Gastrocnemius medialis (tissue), 4 donors: ENCODE data around the gene EBLN1. TPM values are rescaled to one million over a fixed set of nuclear protein-coding genes. Genes with fewer than 3 reads are reported as not detected.

Source experiments
- ATAC-seq, 2 donors: fragments of 150-250 bp; one replicate each; pipeline ENCODE4 v1.9.1; 2016
- DNase-seq, 2 donors: peaks; one replicate each; pipeline ENCODE4 v3.0.0-alpha.2; 2019
- H3K27ac ChIP-seq, 4 donors: fragments of 200-600 bp; sonication (generic); 1 replicate in 1 of 4; 2 replicates in 3 of 4; pipeline ENCODE4 v1.5.1; 2016 to 2018; ENCODE audit warnings: mild to moderate bottlenecking in 2 of 4, moderate library complexity in 1 of 4
- H3K27me3 ChIP-seq, 3 donors: fragments of 200-600 bp; sonication (generic) in 2 of 3; 1 replicate in 1 of 3; 2 replicates in 2 of 3; pipeline versions ENCODE4 v1.5.1 to v1.6.0; 2016 to 2019; ENCODE audit warnings: mild to moderate bottlenecking in 1 of 3, moderate library complexity in 1 of 3
- H3K36me3 ChIP-seq, 2 donors: fragments of 200-600 bp; sonication (generic) in 1 of 2; one replicate each; pipeline ENCODE4 v1.5.1; 2017 to 2018
- H3K4me1 ChIP-seq, 2 donors: fragments of 200-600 bp; sonication (generic) in 1 of 2; one replicate each; pipeline ENCODE4 v1.5.1; 2016 to 2017; ENCODE audit warnings: mild to moderate bottlenecking in 2 of 2
- H3K4me3 ChIP-seq, 4 donors: fragments of 200-600 bp; sonication (generic) in 3 of 4; 1 replicate in 1 of 4; 2 replicates in 3 of 4; pipeline ENCODE4 v1.5.1; 2016 to 2019; ENCODE audit warnings: mild to moderate bottlenecking in 2 of 4
- H3K9me3 ChIP-seq, 3 donors: fragments of 200-600 bp; sonication (generic) in 2 of 3; 1 replicate in 1 of 3; 2 replicates in 2 of 3; pipeline ENCODE4 v1.5.1; 2016 to 2019
- POLR2A ChIP-seq, 2 donors: fragments of 450-650 bp; IDR thresholded peaks; one replicate each; pipeline ENCODE4 v1.6.1; 2017; ENCODE audit warnings: antibody characterized with exemption in 2 of 2, mild to moderate bottlenecking in 2 of 2, moderate library complexity in 2 of 2
- in situ Hi-C, 4 donors: fragments of 200-750 bp; cut with MboI; loops; one replicate each; pipeline versions ENCODE4 v1.15.0 to v1.8.0; 2017; ENCODE audit warnings: low sequenced_read_pairs in 4 of 4
- intact Hi-C: fragments of 100-400 bp; cut with DNase I; formaldehyde crosslinking; loops from one replicate; pipeline ENCODE4 v1.15.1; 2023; ENCODE audit warnings: low total_unique reads
- total RNA-seq, 4 donors: library from RNA; depleted of rRNA; stranded (reverse); fragments of >200 nt; gene quantifications; one replicate each; pipeline versions ENCODE4 v1.1.0 to v1.2.3, GENCODE V29; 2016
- TF ChIP-seq, protein P1 (sequence below), 5 experiments: fragments of 450-650 bp in 3 of 5; fragments of 200-600 bp in 2 of 5; sonication (generic) in 2 of 5; IDR thresholded peaks in 4 of 5; conservative IDR thresholded peaks in 1 of 5; 1 replicate in 4 of 5; 2 replicates in 1 of 5; pipeline ENCODE4 v1.5.1; 2016 to 2019; ENCODE audit warnings: antibody characterized with exemption in 5 of 5, mild to moderate bottlenecking in 3 of 5, moderate library complexity in 3 of 5

Gene EBLN1
- total RNA-seq, 4 donors from 2014 or later: not detected

DNA sequence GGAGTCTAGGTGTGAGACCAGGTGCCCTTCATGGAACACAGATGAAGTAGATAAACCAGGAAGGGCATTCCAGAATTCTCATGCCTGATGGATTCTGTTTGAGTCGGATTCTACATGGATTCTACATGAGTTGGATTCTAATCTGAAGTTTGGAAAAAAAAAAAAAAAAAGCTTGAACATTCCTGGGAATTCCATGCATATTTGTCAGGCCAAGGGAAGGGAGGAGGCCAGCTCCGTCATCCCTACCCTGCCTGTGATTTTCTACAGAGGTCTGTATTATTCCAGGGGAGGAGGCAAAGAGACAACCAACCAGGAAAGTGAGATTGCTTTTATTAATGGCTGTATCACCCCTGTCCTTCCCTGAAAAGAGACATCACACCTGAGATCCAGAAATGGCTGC is 27.8 kb upstream of the EBLN1 start:
- no peak for TF ChIP-seq POLR2A (IDR thresholded peaks at IDR 0.05)
- TF ChIP-seq, protein P1, sequence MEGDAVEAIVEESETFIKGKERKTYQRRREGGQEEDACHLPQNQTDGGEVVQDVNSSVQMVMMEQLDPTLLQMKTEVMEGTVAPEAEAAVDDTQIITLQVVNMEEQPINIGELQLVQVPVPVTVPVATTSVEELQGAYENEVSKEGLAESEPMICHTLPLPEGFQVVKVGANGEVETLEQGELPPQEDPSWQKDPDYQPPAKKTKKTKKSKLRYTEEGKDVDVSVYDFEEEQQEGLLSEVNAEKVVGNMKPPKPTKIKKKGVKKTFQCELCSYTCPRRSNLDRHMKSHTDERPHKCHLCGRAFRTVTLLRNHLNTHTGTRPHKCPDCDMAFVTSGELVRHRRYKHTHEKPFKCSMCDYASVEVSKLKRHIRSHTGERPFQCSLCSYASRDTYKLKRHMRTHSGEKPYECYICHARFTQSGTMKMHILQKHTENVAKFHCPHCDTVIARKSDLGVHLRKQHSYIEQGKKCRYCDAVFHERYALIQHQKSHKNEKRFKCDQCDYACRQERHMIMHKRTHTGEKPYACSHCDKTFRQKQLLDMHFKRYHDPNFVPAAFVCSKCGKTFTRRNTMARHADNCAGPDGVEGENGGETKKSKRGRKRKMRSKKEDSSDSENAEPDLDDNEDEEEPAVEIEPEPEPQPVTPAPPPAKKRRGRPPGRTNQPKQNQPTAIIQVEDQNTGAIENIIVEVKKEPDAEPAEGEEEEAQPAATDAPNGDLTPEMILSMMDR (IDR thresholded peaks at IDR 0.05 in 4 of 5, conservative IDR thresholded peaks at IDR 0.05 in 1 of 5): no peak
- in situ Hi-C loops: loop anchor here in 2 of 4 donors (25.0 kb wide), 2 partner anchors 192 to 233 kb away; partner anchors contain the start of gene DNAJC1 (in 1 of the 2)
- H3K27ac ChIP-seq: no peak overlapping the region
- ATAC-seq (no peak), DNase-seq (no peak)
- no peak overlapping the region for H3K4me3 ChIP-seq
- peaks cover 0 to 1% of the 10 kb centered on the region in 2 donors for H3K4me1 ChIP-seq
- no peaks in the 10 kb centered on the region for H3K9me3 ChIP-seq
- intact Hi-C loops: no loop called here
- H3K27me3 ChIP-seq: peaks cover 0 to 13% (median 0%) of the 10 kb centered on the region in 3 donors
- no peaks in the 10 kb centered on the region for H3K36me3 ChIP-seq

DNA sequence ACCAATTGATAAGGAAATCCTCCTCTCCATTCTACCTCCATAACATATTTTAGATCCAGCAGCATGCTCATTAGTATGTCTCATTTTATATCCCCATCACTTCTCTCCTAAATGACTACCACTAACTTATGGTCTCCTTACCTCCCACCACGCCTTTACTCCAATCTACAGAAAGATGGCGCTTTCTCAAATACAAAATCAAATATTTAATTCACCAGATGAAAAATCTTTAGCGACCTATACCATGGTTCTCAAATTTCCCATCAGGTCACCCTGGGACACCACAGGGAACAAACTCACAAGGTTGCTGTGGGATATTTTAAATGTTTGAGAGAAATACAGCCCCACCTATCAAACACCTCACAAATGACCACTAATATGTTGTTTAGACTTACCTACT is 27.0 kb upstream of the EBLN1 start:
- peaks cover 0 to 14% (median 0%) of the 10 kb centered on the region in 3 donors for H3K27me3 ChIP-seq
- in situ Hi-C loops (loop anchor here in 2 of 4 donors (25.0 kb wide), 2 partner anchors 192 to 233 kb away; partner anchors contain the start of gene DNAJC1 (in 1 of the 2)), intact Hi-C loops (no loop called here)
- DNase-seq (no peak), ATAC-seq (no peak)
- no peaks in the 10 kb centered on the region for H3K9me3 ChIP-seq
- H3K36me3 ChIP-seq: no peaks in the 10 kb centered on the region
- no peak overlapping the region for H3K27ac ChIP-seq
- H3K4me1 ChIP-seq: no peaks in the 10 kb centered on the region
- H3K4me3 ChIP-seq: no peak overlapping the region
- TF ChIP-seq, protein P1 (IDR thresholded peaks at IDR 0.05 in 4 of 5, conservative IDR thresholded peaks at IDR 0.05 in 1 of 5): no peak
- TF ChIP-seq POLR2A (IDR thresholded peaks at IDR 0.05): no peak

DNA sequence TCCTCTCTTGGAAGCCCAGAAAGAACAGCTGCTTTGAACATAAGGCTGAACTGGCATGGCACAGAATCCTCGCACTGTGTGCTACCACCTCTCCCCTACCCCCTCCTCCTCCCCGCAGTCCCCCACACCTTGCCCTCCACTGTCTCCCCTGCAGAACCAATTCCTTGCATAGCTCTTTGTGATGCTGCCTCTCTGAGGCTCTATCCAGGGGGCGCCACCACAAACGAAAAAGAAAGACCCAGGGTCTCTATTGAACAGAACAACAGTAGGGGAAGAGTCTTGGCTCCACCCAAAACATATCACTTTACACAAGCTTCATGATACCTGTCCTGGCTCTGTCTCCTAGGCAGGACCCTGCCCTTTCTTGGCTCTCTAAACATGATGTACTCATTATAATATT is 26.2 kb upstream of the EBLN1 start:
- intact Hi-C loops (no loop called here), in situ Hi-C loops (loop anchor here in 2 of 4 donors (25.0 kb wide), 2 partner anchors 193 to 232 kb away; partner anchors contain the start of gene DNAJC1 (in 1 of the 2))
- no peaks in the 10 kb centered on the region for H3K36me3 ChIP-seq
- ATAC-seq: no peak
- H3K27ac ChIP-seq: no peak overlapping the region
- no peak for DNase-seq
- no peak overlapping the region for H3K4me3 ChIP-seq
- no peaks in the 10 kb centered on the region for H3K9me3 ChIP-seq
- TF ChIP-seq, protein P1 (IDR thresholded peaks at IDR 0.05 in 4 of 5, conservative IDR thresholded peaks at IDR 0.05 in 1 of 5): no peak
- TF ChIP-seq POLR2A (IDR thresholded peaks at IDR 0.05): no peak
- H3K4me1 ChIP-seq: no peaks in the 10 kb centered on the region
- peaks cover 0 to 14% (median 0%) of the 10 kb centered on the region in 3 donors for H3K27me3 ChIP-seq

DNA sequence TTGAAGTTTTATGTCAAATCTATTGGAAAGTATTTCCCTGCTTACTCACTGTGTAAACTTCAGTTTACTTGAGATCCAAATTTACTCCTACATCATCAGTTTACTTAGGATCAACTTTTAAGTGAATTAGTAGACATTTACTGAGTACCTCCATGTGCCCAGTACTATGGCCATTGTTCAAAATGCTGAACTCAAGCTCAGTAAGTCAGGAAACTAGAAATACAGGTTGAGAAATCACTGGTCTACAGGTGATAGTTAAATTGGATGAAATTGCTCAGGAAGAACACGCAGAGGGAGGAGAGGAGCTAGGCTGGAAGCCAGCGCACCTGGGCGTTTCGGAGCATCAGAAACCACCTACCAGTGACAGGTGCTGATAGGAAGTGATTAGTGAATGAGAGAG is 25.5 kb upstream of the EBLN1 start:
- no peaks in the 10 kb centered on the region for H3K9me3 ChIP-seq
- H3K36me3 ChIP-seq: no peaks in the 10 kb centered on the region
- in situ Hi-C loops: loop anchor here in 2 of 4 donors (25.0 kb wide), 2 partner anchors 194 to 231 kb away; partner anchors contain the start of gene DNAJC1 (in 1 of the 2)
- intact Hi-C loops: no loop called here
- no peak for TF ChIP-seq POLR2A (IDR thresholded peaks at IDR 0.05)
- TF ChIP-seq, protein P1 (IDR thresholded peaks at IDR 0.05 in 4 of 5, conservative IDR thresholded peaks at IDR 0.05 in 1 of 5): no peak
- no peak overlapping the region for H3K4me3 ChIP-seq
- ATAC-seq (no peak), DNase-seq (no peak)
- no peak overlapping the region for H3K27ac ChIP-seq
- peaks cover 0 to 14% (median 0%) of the 10 kb centered on the region in 3 donors for H3K27me3 ChIP-seq
- no peaks in the 10 kb centered on the region for H3K4me1 ChIP-seq
